RCC 7860 (cell line): ENCODE measurements around the gene GRXCR2.
A peak's percentile ranks its signal among the peaks of the same experiment; 100 is the strongest.
"Not testable (repeated sequence)": the region's sequence is repeated elsewhere in the genome, so short reads cannot be mapped to it uniquely, and the experiment has no call there.

ENCODE experiments used
- DNase-seq: peaks from one replicate; pipeline ENCODE4 v3.0.0-alpha.2; 2015; ENCODE audit warnings: low spot score
- FAIRE-seq: peaks from 2 replicates; lab custom pipeline; 2012; peaks lifted over from hg19 to GRCh38; lab: Jason Lieb, UNC

Gene GRXCR2

DNA sequence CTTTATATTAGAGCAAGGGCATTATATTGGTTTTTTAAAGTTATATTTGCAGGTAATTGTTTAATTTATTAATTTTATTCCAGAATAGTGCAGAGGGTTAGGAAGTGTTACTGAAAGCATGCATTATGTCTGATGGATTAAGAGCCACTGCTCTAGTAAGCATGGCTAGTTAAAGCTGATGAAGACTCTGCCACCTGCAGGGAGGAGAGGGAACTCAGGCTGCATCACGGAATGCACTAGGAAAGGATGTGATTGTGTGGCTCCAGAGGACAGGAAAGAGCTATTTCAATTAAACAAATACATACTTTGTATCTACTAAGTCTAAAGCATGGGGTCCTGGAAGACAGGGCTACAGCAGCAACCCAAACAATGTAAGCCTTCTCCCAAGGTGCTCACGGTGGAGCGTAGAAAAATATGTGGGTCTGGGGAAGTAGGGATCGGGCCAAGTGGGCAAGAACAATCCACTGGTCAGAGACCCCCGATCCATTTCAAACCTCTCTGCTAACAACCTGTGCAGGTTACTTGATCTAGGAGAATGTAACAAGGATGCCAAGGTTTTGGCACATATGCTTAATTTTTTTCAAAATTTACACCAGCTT, 15.3 kb upstream of the GRXCR2 start:
- FAIRE-seq (peak; percentile 51), DNase-seq (peak; percentile 45)

DNA sequence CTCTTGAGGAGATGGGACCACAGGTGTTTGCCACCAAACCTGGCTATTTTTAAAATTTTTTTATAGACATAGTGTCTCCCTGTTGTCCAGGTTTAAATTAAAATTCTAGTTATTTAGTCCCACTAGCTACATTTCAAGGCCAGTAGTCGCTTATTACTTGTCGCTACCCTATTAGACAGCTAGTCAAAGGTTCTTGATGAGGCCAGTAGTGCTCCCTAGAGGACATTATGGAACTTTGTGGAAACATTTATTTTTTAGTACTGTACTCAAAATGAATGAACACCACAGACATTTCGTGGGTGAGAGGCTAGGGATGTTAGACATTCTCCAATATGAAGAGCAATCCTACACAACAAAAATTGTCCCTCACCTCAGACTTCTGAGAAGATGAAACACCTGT, 14.4 kb upstream of the GRXCR2 start:
- FAIRE-seq (no peak), DNase-seq (no peak)

DNA sequence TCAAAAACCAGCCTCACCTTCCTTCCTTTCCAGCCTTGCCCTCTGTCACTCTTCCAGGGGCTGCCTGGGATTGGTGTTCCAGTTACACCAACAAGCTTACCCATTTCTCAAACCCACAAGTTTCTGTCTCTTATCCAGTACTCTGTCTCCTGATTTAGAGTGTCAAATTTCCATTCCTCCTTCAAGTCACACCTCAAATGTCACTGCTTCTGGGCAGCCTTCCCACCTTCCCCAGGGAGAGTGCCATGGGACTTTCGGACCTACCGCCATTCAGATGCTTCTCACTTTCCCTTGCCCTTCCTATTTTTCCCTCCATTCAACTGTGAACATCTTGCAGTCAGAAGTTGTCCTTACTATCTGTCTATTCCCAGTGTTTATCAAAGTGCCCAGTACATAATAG, 2.0 kb upstream of the GRXCR2 start:
- DNase-seq (no peak), FAIRE-seq (no peak)

DNA sequence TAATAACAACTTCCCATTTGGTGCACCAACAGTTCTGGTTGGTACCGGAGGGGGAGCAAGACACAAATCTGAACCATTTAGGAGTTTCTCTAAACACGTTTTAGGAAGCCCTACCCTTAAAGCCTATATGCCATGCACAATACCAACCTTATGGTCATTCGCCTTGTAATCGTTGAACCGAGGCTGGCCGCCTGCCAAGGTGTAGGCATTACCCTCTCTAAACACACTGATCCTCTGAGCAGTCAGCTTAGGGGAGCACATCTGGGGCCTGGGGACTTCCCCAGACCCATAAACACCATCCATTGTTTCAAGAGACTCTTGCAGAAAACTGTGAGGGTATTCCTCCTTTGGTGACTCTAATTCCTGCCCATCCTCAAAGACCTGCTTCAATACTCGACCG, 328 bp downstream of the GRXCR2 start:
- DNase-seq (no peak), FAIRE-seq (no peak)

DNA sequence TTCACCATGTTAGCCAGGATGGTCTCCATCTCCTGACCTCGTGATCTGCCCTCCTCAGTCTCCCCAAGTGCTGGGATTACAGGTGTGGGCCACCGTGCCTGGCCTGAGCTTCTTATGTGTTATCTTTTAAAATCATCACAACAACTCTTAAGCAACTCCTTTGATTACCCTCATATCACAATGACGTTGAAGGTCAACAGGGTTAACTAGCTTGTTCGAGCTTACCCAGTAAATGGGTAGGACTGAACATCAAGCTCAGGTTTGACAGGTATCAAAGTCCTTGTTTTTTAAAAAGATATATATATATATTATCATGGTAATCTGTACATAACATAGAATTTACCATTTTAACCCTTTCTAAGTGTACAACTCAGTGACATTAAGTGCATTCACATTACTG, 3.1 kb downstream of the GRXCR2 start:
- no peak for FAIRE-seq
- DNase-seq, result no peak

DNA sequence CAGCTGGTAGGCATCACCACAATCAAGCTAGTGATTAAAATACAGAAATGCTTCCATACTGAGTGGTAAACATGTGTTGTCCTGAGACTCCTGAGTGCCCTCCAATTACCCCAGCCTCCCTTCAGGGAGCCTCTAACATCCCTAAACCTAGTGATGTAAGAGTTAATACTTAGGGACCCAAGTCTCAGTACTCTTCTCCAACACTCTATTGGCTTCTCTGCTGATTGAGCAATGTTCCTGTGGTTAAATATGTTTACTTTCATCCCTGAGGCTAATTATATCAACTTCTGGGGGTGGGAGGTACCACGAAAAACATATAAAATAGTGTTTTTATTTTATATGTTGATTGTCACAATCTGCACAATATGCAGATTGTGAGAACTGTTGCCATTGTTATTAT, 5.0 kb downstream of the GRXCR2 start:
- FAIRE-seq (no peak), DNase-seq (no peak)

DNA sequence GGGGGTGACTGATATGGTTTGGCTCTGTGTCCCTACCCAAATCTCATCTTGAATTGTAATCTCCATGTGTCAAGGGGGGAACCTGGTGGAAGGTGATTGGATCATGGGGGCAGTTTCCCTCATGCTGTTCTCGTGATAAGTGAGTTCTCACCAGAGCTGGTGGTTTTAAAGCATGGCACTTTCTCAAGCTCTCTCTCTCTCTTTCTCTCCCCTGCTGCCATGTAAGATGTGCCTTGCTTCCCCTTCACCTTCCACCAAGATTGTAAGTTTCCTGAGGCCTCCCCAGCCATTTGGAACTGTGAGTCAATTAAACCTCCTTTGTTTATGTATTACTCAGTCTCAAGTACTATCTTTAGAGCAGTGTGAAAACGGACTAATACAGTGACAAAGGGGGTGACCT, 8.4 kb downstream of the GRXCR2 start:
- FAIRE-seq, DNase-seq: not testable (repeated sequence)

DNA sequence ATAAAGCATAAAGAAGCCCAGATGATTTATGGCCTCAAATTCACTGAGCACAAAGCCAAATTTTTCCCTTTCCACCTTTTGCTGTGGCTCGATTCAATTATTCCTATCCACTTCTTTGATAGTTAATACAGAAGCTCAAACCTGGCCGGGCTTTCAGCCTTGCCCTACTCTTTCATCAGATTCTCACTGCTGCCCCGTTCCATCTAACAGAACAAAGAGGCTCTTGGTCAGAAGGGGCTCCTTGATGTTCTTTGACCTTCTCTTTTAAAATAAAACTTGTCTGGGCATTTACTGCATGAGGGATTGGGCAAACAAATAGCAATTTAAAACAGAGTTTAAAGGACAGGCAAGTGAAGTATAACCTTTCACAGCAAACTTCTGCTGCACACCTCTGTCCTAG, 9.8 kb downstream of the GRXCR2 start:
- FAIRE-seq (no peak), DNase-seq (no peak)

DNA sequence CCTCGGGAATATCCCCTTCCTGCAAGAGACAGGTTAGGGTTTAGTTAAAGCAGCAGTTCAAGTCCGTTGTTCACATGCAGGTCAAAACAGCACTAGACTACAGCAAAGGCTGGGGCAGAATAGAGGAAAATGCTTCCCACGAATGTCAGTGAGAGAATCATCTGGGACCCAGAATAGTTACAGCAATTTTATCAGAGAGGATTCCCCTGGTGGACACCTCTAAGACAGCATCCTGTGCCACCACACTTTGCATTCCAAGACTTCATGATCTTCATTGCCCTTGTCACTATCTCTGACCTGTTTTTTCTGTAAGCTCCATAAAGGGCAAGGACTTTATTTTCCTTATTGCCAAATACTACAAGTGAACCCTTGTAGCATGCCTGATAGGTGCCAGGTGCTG, 12.9 kb downstream of the GRXCR2 start:
- DNase-seq, result no peak
- no peak for FAIRE-seq

DNA sequence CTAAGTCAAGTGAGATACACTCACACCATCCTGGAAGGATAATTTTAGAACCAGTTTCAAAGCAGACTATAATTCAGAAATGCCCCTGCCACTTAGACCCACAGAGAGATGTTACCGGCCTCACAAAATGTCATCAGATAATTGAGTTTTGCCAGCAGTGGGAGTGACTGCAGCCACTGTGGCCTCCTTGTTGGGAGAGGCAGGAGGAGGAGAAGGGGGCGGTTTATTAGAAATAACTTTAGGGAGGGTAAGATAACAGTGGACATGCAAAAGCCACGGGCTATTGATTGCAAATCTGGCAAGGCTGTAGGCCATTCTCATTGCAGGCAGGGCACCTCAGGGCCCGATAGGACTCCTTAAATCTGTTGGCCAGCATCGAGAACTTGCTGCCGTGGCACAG, 13.4 kb downstream of the GRXCR2 start:
- DNase-seq (no peak), FAIRE-seq (no peak)

DNA sequence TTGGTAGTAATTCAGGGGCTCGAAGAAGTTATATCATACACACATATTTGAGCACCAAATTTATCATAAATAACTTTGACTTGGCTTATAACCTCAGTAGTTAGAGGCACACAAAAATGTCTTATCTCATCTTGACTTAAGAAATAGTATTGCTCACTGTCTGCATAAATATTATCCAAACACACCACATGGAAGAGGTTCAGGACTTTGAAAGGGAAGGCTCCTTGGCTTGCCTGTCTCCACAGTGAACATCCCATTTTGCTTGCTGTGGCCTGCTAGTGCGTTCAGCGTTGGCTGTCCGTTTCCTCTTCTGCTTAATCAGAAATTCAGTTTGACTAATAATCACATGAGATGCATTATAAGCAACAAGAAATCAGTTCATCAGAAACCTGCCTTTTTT, 13.9 kb downstream of the GRXCR2 start:
- FAIRE-seq (no peak), DNase-seq (no peak)

DNA sequence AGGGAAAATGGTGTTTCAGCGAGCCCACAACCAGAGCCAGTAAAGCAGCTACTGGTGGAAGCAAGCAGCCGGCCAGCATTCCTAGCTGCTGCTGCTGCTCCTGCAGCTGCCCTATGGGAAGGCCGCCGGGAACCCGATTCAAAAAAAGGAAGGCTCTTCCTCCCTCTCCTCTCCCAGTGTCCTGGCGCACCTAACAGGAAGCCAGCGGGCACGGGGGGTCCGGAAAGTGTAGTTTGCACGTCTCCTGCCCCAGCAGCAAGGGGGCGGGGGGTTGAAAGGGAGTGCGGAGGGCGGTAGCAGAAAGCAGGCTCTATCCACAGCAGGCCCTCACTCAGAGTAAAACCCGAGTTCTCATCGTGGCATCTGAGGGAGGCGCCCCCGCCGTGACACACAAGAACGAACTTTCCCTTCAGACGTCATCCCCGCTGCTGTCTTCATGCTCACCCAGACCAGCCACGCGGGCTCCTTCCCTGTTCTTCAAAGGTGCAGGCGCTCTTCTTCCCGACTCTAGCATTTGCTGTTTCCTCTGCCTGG, 16.5 kb downstream of the GRXCR2 start:
- FAIRE-seq, result no peak
- no peak for DNase-seq

DNA sequence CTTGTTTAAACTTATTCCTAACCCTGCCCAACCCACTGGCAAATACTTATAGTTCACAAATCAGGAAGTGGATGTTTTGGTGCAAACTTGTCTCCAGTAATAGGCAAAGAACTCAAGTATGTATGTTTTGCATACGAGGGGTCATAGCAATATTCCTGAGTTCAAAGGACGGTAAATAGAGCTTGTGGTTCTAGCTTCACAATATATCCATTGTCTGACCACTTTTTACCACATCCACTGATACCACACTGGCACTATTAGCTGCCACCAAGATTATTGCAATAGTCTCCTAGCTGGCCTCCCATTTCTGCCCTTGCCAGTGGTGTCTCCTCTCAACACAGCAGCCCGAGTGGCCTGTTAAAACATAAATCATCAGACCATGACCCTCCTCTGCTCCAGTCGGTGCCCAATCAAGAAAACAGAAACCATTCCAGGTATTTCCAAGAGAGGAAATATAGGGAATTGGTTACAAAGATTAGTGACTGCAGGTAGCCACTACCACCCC, 17.0 kb downstream of the GRXCR2 start:
- FAIRE-seq (no peak), DNase-seq (no peak)

DNA sequence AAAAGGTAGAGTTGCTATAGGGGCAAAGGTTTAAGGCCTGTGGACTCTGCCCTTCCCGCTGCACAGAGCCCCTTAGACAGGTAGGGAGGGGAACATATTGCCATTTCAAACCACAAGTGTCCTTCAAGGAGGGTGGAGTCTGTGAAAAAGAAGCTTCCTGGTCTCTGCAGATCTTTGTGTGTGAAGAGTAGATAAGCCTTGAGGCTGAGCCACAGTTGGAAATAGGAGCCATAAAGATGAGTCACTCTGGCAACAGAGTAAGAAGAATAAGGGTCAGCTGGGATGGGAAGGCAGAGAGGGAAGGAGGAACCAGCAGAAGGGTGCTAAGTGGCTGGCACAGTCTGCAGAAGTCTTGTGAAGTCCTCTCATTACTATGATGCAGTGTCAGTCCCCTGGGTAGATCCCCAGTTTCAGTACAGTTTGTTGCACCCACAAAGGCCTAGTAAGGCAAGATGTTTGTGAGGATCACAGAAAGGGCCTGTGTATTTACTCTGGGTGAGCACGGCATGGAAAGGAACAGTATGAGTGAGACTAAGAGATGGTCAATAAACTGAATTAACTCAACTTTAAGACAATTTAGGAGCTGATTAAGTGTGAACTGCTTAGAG, 18.1 kb downstream of the GRXCR2 start:
- DNase-seq, result peak; percentile 81
- peak; percentile 91 for FAIRE-seq

DNA sequence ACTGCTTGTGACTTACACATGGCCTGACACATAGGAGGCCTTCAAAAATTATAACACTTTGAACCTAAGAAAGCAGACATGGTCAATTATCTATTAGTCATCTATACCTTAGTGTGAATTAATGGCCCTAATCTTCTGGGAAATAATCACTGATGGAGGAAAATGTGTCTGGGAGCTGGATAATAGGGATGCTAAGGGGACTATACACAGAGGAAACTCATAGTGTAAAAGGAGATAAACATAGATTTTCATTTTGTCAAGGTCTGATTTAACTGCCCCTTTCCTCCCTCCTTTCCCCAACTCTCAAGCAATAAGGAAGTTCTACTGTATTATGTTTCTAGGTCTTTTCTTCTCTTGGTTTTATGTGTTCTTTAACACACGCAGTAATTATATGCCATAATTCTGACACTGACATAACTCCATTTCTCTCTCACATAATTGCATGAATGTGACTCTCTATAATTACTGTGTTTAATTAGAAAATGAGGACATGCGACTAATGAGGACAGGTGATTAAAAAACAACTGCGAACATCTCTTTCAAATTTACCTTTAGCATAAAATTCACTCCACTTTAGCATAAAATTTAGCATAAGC, 18.9 kb downstream of the GRXCR2 start:
- no peak for DNase-seq
- FAIRE-seq, result no peak

DNA sequence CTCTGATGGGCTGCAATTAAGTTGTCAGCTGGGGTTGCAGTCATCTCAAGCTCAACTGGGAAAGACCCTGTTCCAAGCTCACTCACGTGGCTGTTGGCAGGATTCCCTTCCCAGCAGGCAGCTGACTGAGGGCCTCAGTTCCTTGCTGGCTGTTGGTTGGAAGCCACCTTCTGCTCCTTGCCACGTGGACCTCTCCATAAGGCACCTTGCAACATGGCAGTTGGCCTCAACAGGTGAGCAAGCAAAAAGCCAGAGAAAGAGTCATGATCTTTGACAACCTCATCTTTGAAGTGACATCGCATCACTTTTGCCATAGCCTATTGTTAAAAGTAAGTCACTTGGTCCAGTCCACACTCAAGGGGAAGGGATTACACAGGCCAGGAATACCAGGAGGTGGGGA, 19.8 kb downstream of the GRXCR2 start:
- FAIRE-seq, result no peak
- no peak for DNase-seq

DNA sequence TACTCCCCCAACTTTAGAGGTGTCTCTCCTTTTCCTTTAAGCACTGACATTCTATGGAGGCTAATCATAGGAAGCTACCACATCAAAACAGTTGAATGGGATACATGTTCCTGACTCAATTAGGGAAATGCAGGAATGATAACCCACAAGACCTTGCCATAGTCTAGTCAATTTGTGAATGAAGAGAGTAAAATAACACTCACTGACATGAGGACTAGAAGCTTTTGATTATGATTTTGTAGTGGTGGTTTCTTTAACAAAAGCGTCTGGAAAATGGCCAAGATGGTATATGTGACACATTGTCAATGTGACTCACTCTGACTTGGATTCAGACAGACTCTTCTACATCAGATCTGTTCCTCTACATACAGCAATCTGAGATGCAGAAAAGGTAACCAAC, 24.0 kb downstream of the GRXCR2 start:
- DNase-seq (peak; percentile 76), FAIRE-seq (peak; percentile 93)

DNA sequence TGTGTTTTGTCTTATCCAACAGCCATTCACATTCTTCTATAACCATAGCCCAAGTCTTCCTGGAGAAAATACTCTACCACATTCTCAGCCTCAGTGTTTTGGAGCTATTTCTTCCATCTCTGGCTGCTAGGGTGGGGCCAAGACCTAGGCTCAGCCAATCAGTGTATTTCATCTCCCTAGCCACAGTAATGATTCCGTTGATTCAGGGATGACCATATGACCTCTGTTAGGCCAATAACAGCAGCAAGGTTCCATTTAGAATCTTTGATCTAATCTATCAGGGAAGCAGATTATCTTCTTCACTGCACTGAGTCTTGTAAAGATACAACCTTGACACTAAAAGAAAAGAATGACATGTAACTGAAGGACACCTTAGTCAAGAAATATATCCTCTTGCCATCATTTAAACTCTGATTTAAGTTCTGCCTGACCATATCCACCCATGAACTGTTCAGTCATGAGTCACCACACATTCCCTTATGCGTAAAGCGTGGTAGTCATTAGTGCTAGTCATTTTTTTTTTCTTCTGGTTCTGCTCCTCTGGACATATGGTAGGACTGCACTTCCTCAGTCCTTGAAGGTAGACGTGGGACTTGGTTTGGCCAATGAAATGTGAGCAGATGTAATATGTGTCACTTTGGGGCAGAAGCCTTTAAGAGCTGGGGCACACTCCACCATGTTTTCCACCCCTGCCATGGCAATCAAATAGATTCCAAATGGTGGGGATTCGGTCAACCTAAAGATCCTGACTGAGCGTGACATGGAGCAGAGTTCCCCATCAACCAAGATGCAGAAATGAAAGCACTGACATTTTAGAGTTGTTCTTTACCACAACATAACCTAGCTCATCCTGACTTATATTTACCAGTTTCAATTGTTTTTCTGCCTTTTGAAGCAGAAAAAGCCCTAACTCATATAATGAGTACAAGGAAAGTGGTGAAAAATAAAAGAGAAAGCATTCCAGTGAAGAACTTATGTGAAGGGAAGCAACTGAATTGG, 25.0 kb downstream of the GRXCR2 start:
- FAIRE-seq, result peak; percentile 95
- DNase-seq, result peak; percentile 89

DNA sequence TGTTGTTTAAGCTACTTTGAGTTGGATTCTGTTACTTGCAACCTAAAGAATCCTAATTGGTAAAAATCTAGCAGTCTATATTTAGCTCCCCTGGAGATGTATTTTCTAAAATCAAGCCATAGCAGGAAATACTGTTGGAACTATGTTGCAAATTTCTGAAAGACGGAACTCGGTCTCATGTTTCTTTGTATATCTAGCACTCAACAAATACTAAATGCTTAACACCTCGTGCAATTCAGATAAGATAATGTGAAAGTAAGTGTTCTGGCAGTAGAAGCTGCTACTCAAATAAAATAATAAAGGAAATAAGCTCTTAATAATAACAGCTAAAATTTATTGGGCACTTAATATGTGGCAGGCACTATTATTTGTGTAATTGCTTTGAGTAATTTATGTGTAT, 26.7 kb downstream of the GRXCR2 start:
- no peak for DNase-seq

DNA sequence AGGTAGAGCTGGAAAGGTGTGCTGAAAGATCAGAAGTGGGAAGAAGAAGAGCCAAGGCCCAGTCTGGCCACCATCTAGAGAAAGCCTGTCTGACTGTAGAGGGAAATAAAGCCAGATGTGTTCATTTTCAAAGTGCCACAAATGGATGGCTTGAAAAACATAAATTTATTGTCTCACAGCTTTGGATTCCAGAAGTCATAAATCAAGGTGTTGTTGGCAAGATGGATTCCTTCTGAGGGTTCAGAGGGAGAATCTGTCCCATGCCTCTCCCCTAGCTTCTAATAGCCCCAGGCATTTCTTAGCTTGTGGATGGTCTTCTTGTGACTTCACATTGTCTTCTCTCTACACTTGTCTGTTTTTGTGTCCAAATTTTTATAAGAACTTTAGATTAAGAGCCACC, 31.5 kb downstream of the GRXCR2 start:
- no peak for DNase-seq
- no peak for FAIRE-seq

More for the DNA sequence above, 26.7 kb downstream of the GRXCR2 start:
- no peak for FAIRE-seq
